ENCODE measurements around the gene FLNB.
A peak's percentile ranks its signal among the peaks of the same experiment; 100 is the strongest.

The FLNB gene

GRCh38 chr3:58008141-58009025 is at the start of gene FLNB:
Gene FLNB (plus strand): TSS chr3:58008422. CDS start chr3:58008565, 143 bp downstream.
- DNase-seq (ENCODE audit: low read depth in 2 of 2) = peak; percentile 75 to 80

GRCh38 chr3:57958642-57959422 is 49.4 kb upstream of the FLNB start:
- DNase-seq (ENCODE audit: low read depth in 2 of 2) = no peak

- no peak for DNase-seq (ENCODE audit: low read depth in 2 of 2)
These were observed 48.6 kb upstream of the FLNB start for GRCh38 chr3:57959423-57960173.

- DNase-seq (ENCODE audit: low read depth in 2 of 2) = no peak
These were observed 48.1 kb upstream of the FLNB start for GRCh38 chr3:57960174-57960505.

GRCh38 chr3:57961177-57961827 is 46.9 kb upstream of the FLNB start:
- no peak for DNase-seq (ENCODE audit: low read depth in 2 of 2)

GRCh38 chr3:57961828-57962447 is 46.3 kb upstream of the FLNB start:
- DNase-seq (ENCODE audit: low read depth in 2 of 2) = no peak

- no peak for DNase-seq (ENCODE audit: low read depth in 2 of 2)
These were observed 45.8 kb upstream of the FLNB start for GRCh38 chr3:57962448-57962834.

GRCh38 chr3:57963811-57964346 is 44.3 kb upstream of the FLNB start:
- DNase-seq (ENCODE audit: low read depth in 2 of 2) = no peak

- no peak for DNase-seq (ENCODE audit: low read depth in 2 of 2)
These were observed 41.4 kb upstream of the FLNB start for GRCh38 chr3:57966829-57967228.

GRCh38 chr3:57967590-57967989 is 40.6 kb upstream of the FLNB start:
- no peak for DNase-seq (ENCODE audit: low read depth in 2 of 2)

GRCh38 chr3:57968501-57968900 is 39.7 kb upstream of the FLNB start:
- no peak for DNase-seq (ENCODE audit: low read depth in 2 of 2)

- DNase-seq (ENCODE audit: low read depth in 2 of 2) = no peak
These were observed 36.2 kb upstream of the FLNB start for GRCh38 chr3:57971975-57972374.

GRCh38 chr3:57972531-57973111 is 35.6 kb upstream of the FLNB start:
- no peak for DNase-seq (ENCODE audit: low read depth in 2 of 2)

- DNase-seq (ENCODE audit: low read depth in 2 of 2) = no peak
These were observed 34.3 kb upstream of the FLNB start for GRCh38 chr3:57973715-57974477.

- no peak for DNase-seq (ENCODE audit: low read depth in 2 of 2)
These were observed 33.3 kb upstream of the FLNB start for GRCh38 chr3:57974796-57975388.

GRCh38 chr3:57977818-57978235 is 30.4 kb upstream of the FLNB start:
- DNase-seq (ENCODE audit: low read depth in 2 of 2) = no peak

- no peak for DNase-seq (ENCODE audit: low read depth in 2 of 2)
These were observed 29.9 kb upstream of the FLNB start for GRCh38 chr3:57978316-57978715.

- DNase-seq (ENCODE audit: low read depth in 2 of 2) = no peak
These were observed 27.8 kb upstream of the FLNB start for GRCh38 chr3:57980416-57980815.

- DNase-seq (ENCODE audit: low read depth in 2 of 2) = no peak
These were observed 26.6 kb upstream of the FLNB start for GRCh38 chr3:57981483-57982087.
